GM21786 (cell line): ENCODE results near the gene GPC5.
"Not testable (repeated sequence)": the region's sequence is repeated elsewhere in the genome, so short reads cannot be mapped to it uniquely, and the experiment has no call there.

Experiments used
- ATAC-seq: cut with Tn5 transposase; IDR thresholded peaks from one replicate; pipeline ENCODE4 v1.9.1; 2021; ENCODE audit not compliant: unreplicated experiment

Gene GPC5

DNA sequence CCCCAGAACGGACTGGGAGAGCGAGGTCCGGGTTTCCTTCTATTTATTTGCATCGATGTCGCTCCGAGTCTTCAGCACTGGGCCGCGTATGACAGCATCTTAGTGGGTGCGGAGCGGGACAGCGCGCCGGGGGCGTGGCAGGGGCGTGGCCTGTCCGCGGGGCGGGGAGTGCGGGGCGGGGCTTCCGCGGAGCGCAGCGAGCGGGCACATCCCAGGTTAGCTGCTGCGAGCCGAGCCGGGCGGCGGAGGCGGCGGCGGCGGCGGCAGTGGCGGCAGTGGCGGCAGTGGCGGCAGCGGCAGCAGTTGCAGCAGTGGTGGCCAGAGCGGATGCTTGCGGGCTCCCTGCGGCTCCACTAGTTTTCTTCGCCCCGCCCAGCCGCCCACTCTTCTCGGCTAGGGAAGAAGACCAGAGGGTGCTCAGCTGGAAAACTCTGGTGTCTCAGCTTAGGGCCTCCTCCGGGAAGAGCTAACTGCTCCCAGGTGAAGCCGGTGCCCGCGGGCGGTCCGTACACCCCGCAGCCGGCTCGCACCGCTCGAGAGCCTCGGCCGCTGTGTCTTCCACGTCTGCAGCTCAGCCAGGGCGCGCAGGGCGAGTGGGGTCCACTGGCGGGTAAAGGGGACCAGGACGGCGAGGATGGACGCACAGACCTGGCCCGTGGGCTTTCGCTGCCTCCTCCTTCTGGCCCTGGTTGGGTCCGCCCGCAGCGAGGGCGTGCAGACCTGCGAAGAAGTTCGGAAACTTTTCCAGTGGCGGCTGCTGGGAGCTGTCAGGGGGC is at the start of gene GPC5:
Gene GPC5 (plus strand): TSS at position 209 of the 776 bp plus-strand sequence.
- ATAC-seq = peak; percentile 89

DNA sequence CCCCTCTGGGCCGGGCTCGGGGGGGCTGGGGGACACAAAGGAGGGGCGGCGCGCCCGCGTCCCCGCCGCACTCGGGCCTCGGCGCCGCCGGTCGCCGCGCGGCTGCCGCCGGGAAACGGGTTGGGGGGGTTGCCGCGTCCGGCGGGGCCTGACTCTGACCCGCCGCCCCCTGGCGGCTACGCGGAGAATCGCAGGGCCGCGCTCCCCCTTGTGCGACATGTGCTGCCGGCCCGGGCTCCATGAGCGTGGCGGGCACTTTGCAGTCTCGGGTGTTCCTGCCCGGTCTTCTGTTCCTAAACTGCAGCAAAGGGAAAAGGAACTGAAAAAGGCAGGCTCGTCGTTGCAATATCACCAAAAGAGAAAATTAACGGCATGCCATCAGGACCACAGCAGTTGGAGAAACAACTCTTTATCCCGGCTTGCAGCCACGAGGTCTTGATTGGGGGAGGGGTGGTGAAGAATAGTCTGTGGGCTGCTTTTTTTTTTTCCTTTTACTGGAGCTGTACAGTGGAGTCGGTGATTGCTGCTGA is 49.5 kb upstream of the GPC5 start:
- ATAC-seq = peak; percentile 46

DNA sequence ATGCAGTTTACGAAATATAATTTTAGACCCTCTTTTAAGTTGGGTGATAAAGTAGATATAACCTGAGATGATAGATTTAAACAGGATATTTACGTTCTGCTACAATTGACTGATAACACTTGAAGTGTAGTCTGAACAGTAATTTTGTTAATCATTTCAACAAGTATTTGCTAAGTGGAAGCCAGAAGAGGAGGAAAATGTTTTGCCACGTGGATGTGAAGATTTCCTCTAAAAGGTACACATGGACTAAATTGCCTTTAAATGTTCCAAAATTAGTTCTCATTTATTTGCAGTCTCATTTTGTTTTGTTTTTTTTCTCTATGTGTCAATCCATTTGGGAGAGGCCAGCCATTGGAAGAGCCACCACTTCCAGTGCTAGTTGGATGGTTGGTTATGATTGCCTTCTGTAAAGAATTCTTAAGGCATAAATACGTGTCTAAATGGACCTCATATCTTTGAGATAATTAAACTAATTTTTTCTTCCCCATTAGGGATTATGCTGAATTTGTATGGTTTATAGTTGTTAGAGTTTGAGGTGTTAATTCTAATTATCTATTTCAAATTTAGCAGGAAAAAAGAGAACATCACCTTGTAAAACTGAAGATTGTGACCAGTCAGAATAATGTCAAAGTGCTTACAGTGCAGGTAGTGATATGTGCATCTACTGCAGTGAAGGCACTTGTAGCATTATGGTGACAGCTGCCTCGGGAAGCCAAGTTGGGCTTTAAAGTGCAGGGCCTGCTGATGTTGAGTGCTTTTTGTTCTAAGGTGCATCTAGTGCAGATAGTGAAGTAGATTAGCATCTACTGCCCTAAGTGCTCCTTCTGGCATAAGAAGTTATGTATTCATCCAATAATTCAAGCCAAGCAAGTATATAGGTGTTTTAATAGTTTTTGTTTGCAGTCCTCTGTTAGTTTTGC is 48.2 kb upstream of the GPC5 start:
- no peak for ATAC-seq

DNA sequence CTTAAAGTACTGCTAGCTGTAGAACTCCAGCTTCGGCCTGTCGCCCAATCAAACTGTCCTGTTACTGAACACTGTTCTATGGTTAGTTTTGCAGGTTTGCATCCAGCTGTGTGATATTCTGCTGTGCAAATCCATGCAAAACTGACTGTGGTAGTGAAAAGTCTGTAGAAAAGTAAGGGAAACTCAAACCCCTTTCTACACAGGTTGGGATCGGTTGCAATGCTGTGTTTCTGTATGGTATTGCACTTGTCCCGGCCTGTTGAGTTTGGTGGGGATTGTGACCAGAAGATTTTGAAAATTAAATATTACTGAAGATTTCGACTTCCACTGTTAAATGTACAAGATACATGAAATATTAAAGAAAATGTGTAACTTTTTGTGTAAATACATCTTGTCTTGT is 47.3 kb upstream of the GPC5 start:
- ATAC-seq = no peak

DNA sequence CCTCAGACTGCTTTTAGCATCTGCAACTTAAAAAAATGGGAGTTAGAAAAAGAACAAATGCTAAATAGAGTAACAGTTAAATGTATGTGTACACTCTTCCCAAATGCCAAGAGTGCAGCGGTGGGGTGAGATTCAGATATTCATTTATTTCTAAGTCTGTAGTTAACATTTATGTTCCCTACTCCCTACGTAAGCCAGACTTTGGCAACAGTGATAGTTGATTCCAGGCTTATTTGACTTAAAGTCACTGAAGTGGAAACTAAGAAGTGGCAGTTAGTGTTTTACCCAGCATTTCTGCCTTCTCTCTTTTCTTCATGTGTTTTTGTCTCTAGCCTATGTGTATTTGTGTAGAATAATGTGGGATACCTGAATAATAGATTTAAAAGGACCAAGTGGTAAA is 46.4 kb upstream of the GPC5 start:
- ATAC-seq = no peak

DNA sequence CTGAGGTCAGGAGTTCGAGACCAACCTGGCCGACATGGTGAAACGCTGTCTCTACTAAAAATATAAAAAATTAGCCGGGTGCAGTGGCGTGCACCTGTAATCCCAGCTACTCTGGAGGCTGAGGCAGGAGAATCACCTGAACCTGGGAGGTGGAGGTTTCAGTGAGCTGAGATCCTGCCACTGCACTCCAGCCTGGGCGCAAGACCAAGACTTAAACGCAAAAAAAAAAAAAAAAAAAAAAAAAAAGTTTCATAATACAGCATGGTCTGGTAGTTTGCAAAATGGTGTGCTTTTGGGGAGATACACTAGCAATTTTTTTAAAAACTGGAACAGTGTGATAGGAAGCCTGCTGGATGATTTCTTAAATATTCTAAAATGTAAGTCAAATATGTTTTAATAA is 45.5 kb upstream of the GPC5 start:
- not testable (repeated sequence) for ATAC-seq

DNA sequence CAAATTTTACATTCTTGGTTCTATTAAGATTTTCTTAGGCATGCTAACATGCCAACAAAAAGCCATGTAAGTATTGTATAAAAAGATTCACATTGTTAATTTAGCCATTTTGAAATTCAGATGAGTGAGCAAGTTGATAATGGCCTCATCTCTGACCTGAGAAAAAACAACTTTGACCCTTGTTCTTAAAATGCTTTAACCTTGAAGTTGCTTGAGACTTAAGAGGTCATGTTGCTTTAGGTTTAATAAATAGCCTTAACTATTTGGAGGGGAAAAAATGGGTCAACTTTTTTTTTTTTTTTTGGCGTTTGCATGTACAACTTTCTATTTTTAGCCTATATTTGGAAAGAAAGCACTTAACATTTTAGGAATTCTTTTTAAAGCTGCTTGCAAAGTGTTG is 44.9 kb upstream of the GPC5 start:
- ATAC-seq = no peak

DNA sequence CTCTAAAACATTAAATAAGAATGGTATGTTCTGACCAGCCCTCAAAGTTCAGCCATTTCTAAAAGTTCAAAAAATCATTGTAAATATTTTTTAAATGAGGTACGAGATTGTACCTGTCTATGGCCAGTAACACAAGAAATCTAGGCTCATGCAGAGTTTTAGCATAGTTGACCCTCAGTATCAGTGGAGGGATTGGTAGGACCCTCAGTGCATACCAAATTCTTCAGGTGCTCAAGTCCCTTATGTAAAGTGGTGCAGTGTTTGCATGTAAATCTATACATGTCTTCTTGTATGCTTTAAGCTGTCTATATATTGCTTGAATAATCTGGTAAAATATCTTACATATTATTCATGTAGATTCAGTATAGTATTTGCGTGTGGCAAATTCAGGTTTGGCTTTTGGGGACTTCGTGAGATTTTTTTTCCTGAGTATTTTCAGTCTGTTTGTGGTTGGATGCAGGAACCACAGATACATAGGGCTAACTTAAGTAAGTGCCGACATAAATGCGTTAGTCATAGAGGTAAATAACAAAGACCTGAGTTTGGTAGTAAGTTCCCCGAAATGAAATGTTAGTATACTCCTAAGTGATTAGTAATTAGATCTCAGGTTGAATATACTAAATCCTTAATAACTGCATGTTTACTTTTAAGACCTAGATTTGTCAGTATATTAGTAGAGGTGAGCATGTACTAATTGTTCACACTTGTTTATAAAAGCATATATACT is 43.2 kb upstream of the GPC5 start:
- no peak for ATAC-seq

DNA sequence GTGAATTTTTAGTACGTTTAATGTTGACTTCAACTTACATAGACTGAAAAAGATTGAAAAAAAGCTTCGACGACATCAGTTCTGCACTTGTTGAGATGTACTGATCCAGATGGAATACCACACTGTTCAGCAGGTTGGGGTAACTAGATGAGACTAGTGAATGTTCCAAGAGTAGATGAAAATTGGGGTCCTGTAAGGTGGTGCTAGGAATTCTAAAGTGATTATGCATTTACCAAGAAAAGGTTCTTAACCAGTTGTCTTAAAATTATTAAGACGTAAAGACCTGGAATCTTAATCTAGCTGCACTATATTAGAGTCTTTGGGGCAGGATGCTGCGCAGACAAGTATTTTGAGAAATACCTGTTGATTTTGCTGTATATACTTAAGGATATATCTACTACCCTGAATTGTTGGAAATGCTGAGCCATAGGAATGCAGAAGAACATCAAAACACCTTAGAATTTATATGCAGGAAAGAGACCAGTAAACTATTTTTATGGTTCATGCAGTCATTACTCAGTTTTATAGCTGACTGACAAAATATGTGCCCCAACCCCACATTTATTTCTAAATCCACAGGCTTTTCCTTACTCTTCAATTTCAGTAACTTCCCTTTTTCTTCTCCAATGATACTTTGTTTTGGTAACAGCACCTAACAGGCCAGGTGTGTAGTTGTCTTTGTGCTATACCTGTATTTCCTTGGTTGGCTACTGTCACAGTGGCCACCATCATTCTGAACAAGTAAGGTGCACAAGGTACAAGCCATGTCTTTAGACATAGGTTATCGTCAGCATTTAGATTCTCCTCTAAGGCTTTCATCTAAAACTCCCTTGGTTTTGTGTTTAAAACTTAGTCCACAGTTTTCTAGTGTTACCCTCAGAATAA is 42.4 kb upstream of the GPC5 start:
- ATAC-seq = no peak

DNA sequence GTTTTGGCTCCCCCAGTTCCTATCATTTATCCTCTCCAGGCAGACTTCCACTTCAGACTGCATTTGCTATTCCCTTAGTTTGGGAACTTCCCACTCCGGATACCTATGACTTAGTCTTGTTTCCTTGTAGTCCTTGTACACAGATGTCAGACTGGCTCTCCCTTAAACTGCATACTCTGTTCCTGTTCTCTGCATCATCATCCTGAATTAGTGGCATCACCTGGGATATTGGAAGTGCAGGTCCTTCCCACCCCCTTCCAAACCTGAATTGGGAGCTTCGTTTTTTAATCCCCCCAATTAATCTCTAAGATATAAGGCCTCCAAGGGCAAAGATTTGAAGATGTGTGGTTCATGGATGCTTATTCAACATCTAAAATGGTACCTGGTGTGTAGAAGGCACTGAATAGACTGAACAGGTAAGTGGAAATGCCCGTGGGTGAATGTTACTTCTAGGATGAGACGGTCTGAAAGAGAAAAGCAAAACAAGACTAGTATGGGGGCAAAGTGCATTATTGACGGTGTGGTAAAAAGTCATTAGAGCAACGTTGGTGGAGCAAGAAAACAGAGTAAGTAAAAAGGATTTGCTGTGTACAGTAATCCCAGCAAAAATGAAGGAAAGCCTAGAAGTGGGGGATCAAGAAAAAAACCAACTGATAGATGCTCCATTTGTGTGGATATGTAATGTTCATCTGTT is 41.4 kb upstream of the GPC5 start:
- ATAC-seq = no peak

DNA sequence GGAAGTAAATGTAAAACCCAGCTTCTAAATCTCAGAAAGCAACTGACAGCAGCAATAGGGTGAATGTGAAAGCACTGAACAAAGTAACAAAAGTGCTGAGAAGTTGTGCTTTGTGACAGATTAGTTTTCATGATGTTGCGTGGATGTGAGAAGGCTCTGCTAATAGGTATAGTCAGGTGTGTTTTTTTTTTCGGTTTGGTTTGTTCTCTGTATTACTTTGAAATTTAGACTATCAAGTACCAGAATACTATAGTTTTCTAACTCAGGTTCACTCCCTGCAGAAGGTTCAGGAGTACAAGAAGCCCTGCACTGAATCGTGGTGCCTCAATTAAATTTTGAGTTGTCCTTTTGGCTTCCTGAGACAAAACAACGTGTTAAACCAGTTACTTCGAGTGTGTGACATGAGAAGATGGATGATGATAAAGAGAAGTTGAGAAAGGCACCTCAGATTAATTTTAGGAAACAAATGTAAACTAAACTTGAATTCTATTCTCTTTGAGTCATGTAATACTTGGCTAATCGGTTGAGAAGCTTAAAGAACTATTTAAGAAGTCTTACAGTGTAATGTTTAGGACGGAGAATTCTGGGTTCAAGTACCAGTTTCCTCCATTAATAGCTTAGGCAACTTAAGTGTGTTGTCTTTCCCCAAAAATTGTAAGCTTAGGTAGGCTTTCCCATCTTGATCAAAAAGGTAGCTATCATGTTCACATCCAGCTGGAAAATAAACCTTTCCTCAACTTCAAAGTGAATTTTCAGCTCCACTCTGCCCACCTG is 40.6 kb upstream of the GPC5 start:
- no peak for ATAC-seq

DNA sequence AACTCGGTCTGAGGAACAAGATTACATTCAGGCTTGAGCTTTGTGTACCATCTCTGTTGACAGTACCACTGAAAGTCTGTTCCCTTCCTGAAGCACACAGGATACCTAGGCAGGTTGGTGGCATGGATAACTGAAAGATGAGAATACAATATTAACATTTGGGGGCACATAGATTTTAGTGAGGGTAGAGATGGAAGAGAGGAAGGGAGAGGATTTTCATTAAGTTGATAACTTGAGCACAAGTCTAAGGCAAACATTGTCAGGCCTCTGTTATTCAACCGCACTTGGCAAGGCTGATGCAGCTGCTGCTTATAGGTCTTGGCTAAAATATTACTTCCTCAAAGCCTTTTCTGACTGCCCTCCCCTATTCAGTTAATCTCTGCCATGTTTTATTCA is 40.0 kb upstream of the GPC5 start:
- peak; percentile 27 for ATAC-seq

DNA sequence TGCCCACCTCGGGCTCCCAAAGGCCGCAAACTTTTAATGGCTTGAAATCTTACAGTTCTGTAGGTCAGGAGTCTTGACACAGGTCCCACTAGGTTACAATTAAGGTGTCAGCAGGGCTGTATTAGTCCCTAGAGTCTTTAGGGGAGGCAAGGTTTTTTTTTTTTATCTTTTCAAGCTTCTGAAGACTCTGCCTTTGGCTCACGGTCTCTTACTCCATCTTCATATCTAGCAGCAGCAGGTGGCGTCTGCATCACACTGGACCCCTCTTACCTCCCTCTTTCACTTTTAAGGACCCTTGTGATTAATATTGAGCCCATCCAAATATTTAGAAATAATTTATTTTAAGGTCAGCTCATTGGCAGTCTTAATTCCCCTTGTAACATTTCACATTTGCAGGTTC is 39.3 kb upstream of the GPC5 start:
- ATAC-seq = no peak

DNA sequence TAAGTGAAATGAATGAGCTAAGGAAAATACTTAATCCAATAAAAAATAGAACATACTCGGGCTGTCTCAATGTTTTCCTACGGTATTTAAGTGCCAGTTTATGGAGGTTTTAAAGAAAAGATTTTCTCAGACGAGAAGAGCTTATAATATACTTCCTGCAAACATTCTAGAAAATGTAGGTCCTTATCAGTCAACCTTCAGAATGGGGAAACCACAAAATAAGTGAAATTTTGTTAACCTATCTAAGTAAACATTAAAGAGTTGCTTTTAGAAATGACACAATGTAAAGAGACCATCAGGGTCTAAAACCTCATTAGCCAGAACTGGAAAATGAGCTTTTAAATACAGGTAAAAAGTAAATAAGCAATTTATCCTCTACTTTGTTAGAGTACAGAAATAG is 38.8 kb upstream of the GPC5 start:
- no peak for ATAC-seq

DNA sequence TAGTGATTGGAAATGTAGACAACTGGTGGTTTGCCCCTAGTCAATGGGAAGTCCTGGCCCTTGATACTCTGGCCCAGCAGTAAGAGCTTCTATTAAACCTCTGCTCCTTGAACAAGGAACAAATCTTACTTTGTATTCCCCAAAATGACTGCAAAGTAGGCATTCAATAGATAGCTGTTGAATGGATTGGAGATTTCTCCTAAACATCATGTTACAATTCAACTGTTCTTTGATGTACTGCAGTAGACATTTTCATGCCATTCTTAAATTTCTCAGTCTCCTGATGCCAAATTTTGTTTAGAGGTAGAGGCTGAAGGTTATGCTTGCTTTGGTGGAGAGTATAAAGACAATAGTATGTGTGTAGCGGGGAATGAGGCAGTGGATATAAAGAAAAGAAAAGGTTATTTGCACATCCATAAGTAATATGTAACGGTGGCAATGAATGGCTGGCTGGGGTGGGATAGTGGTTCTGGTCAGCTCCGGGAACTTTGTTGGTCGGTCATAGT is 38.1 kb upstream of the GPC5 start:
- no peak for ATAC-seq

DNA sequence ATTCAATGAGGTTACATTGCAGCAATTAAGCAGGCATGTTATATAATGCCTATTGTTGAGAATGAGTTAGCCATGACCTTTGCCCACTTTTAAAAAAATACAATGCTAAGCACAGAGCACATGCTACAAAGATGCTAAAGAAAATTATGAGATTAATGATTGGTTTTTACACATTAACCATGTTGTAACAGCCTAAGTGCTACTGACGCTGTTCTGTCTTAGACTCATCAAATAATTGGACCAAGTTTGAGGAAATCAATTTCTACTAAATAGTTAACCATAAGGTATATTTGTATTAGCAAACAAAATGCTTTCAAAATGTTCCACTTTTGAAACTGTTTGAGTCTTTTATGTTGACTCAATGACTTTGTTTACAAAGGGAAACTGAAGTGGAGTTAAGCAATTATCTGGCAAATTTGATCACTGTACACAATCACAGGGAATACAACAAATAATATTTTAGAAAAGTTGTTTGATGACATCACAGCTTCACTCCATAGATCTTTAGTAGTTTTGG is 36.6 kb upstream of the GPC5 start:
- no peak for ATAC-seq

DNA sequence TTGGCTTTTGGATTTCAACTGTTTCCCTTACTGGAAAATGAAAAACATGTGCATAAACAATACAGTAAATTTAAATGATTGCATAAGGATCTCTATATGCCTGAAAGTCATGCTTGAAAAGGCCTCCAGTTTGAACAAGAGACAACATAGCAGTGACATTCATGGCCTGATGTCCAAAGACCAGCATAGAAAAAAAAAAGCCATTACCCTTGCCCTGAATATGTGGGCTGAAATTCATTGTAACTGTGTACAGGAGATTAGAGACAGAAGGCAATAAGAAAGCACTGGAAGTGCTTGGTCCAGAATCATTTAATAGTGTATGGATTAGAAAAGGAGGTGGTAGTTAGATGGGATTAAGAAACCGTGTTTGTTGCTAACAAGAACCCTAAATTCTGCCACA is 35.5 kb upstream of the GPC5 start:
- no peak for ATAC-seq

DNA sequence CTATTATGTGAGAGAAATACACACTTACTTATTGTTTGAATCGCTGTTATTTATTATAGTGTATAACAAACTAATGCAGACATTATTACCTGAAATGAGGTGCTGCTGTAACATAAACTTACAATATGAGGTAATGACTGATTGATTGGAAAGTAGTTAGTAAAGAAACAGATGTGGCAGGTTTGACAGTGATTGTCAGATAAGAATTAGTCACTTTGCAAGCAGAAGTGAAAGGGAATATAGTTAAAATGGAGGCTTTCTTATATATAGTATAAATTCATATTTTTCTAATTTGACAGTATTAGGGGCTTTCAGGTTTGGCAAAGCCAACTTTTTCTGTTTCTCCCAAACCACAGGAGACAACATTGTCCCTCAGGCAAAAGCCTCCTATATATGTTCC is 30.3 kb upstream of the GPC5 start:
- no peak for ATAC-seq
